C4-2B (cell line): ENCODE data around the gene SGIP1.
"Not testable (repeated sequence)": the region's sequence is repeated elsewhere in the genome, so short reads cannot be mapped to it uniquely, and the experiment has no call there.

Source experiments
- H3K27ac ChIP-seq: fragments of 450-650 bp; 2 replicates; pipeline ENCODE4 v1.5.1; 2017
- ZFX ChIP-seq: fragments of 450-650 bp; IDR thresholded peaks from 2 replicates; pipeline ENCODE4 v1.6.1; 2017
- TF ChIP-seq, protein P1 (sequence below): fragments of 450-650 bp; conservative IDR thresholded peaks from 2 replicates; pipeline ENCODE4 v1.5.1; 2017; ENCODE audit warnings: mild to moderate bottlenecking

The SGIP1 gene

DNA sequence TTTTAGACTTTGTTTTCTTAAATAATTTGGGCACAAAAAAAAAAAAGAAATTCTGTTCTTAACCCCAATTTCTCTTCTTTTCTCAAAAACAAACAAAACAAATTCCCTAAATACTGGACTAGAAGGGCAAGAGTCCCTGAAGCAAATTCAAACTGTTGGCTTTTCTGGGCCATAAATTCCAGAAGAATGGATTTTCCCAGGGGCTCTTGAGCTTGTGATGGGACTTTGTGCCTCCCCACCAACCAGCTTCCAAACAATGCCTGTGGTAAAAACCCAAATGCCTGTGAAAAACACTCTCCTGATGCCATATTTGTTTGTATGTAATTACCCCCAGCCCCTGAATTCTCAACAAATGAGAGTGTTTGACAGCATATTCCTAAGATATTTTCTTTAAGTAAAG, 55.4 kb downstream of the SGIP1 start:
- H3K27ac ChIP-seq, result no peak overlapping the region
- no peak for TF ChIP-seq ZFX
- TF ChIP-seq, protein P1, sequence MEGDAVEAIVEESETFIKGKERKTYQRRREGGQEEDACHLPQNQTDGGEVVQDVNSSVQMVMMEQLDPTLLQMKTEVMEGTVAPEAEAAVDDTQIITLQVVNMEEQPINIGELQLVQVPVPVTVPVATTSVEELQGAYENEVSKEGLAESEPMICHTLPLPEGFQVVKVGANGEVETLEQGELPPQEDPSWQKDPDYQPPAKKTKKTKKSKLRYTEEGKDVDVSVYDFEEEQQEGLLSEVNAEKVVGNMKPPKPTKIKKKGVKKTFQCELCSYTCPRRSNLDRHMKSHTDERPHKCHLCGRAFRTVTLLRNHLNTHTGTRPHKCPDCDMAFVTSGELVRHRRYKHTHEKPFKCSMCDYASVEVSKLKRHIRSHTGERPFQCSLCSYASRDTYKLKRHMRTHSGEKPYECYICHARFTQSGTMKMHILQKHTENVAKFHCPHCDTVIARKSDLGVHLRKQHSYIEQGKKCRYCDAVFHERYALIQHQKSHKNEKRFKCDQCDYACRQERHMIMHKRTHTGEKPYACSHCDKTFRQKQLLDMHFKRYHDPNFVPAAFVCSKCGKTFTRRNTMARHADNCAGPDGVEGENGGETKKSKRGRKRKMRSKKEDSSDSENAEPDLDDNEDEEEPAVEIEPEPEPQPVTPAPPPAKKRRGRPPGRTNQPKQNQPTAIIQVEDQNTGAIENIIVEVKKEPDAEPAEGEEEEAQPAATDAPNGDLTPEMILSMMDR, result no peak

DNA sequence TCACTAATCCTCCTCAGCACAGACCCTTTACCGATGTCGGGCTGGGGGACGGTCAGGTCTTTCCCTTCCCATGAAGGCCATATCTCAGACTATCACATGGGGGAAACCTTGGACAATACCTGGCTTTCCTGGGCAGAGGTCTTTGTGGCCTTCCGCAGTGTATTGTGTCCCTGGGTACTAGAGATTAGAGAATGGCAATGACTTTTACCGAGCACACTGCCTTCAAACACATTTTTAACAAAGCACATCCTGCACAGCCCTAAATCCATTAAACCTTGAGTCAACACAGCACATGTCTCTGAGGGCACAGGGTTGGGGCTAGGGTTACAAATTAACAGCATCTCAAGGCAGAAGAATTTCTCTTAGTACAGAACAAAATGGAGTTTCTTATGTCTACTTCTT, 58.2 kb downstream of the SGIP1 start:
- H3K27ac ChIP-seq, result not testable (repeated sequence)

DNA sequence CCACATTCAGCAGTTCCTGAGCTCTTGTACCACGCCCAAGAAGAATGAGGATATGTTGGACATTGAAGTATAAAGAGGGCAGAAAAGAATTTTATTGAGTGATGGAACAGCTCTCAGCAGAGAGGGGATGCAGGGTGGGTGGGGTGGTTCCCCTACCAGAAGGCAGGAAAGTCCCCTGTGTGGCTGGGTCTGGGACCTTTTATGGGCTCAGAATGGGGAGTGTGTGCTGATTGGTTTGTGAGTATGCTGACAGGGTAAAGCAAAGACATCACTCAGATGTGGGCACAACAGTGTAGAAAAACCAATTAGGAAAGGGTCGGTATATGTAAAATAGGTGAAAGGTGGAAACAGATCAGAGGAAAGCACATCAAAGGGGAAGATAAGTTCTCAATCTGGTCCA, 62.2 kb downstream of the SGIP1 start:
- no peak for TF ChIP-seq ZFX
- TF ChIP-seq, protein P1, result no peak

DNA sequence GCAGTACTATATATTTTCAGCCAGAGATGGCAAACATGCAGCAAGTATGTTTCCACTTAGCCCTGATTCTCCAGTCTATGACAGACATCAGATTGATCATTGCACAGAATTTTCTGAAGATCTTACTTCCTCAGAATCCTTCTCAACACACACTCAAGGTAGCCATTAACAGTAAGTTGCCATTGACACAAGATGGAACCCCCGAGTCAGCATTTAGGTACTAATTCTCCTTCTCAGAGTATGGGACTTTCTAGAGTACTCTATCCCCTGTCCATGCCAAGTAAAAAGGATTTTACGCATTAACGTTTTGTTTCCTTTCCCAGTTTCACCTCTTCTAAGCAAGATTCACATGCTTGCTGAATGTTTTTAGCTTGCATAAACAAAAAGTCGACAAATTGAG, 63.5 kb downstream of the SGIP1 start:
- H3K27ac ChIP-seq, result no peak overlapping the region
- TF ChIP-seq ZFX, result no peak
- TF ChIP-seq, protein P1, result no peak

More for the DNA sequence above, 62.2 kb downstream of the SGIP1 start:
- H3K27ac ChIP-seq, result no peak overlapping the region

DNA sequence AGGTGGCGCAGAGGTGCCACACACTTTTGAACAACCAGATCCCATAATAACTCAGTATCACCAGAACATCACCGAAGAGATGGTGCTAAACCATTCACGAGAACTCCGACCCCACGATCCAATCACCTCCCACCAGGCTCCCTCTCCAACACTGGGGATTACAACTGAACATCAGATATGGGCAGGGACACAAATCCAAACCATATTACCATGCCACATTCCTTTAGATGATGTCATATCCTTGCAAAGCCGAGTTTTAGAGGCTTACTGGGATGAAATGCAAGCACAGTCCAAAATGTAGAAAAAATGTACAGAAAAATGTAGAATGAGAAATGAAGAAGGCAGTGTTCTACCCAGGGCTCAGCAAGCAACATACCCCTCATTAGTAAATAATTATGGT, 64.7 kb downstream of the SGIP1 start:
- no peak overlapping the region for H3K27ac ChIP-seq

DNA sequence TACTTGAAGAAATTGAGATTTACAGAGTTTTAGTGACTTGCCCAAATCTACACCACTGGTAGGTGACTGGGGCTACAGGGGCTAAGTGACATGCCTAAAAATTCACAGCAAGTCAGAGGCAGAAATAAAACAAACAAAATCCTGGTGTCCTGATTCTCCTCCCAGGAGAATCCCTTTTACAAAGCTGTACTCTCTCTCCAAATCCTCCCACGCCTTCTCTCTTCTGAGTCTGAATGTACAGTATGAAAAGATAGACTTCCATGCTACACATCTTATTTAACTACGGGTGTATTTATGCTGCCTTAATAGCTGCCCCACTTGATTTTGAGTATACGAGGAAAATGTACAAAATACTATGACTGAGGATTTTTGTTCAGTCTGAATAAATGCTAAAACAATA, 65.4 kb downstream of the SGIP1 start:
- H3K27ac ChIP-seq, result no peak overlapping the region
- TF ChIP-seq, protein P1, result no peak
- TF ChIP-seq ZFX, result no peak

More for the DNA sequence above, 64.7 kb downstream of the SGIP1 start:
- TF ChIP-seq ZFX, result no peak
- TF ChIP-seq, protein P1, result no peak

DNA sequence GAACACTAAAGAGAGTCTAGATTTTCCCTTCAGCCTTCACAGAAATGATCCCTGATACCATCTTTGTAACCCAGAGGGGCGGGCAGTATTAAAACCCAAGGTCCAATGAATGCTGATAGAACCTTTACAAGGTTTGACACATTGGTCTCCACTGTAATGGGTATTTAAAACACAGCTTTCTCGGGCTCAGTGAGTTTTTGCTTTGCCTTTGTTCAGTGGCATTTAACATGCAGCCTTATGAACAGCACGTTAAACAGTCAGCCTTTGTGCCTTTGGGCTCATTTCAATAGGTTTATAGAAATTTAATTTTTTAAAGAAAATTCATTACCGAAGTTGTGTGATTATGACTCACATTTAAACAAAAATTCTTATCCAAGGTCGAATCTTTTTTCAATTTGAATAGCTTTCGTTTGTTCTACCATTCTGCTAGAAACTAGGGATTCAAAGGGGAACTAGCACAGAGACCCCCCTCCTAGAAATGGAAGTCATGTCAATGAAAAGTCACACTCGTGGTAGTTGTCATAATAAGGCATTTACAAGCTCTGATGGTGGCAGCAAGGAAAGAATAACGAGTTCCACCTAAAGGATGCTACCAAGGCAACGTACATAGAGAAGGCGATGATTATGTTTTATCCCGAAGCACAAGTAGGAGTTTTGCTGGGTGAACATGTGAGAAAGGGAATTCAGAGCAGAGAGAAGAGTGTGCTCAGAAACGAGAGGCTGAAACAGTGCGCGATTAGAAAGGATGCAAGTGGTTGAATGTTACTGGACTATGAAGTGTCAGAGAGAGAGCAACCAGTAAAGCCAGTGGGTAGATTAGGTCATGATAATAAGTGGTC, 66.2 kb downstream of the SGIP1 start:
- no peak for TF ChIP-seq ZFX
- TF ChIP-seq, protein P1, result no peak
- H3K27ac ChIP-seq, result no peak overlapping the region
